T-helper 2 cell treated with Interferon-gamma antibody and Interleukin-4, amounts not matched to agents 100 ng/mL and 5 ng/mL, for 36 hours (primary cell): ENCODE measurements around the gene PHOX2A. TPM values are rescaled to one million over a fixed set of nuclear protein-coding genes. Genes with fewer than 3 reads are reported as not detected.

Experiments
- intact Hi-C: fragments of 100-400 bp; cut with micrococcal nuclease; formaldehyde crosslinking; loops from one replicate; pipeline ENCODE4 v1.15.1; 2023
- total RNA-seq: library from RNA; stranded (reverse); gene quantifications from 2 replicates; pipeline ENCODE4 v1.2.3, GENCODE V29; 2022

The PHOX2A gene
- total RNA-seq, 1 donor from 2014 or later = not detected

GRCh38 chr11:72189455-72190250 is 54.3 kb downstream of the PHOX2A start:
- intact Hi-C loops = no loop called here

Other genes with a start within 250 kb of the PHOX2A start
- gene IL18BP, start 245.3 kb downstream of the PHOX2A start, total RNA-seq = 15.2 and 15.7 TPM in 2 replicates
- gene NUMA1, start 163.6 kb downstream of the PHOX2A start, total RNA-seq = 174 and 178 TPM in 2 replicates
- gene LRRC51, start 163.3 kb downstream of the PHOX2A start, total RNA-seq = 6.4 and 7.5 TPM in 2 replicates
- gene LAMTOR1, start 140.9 kb downstream of the PHOX2A start, total RNA-seq = 81.2 and 84.5 TPM in 2 replicates
- gene TOMT, start 138.3 kb downstream of the PHOX2A start, total RNA-seq = 0.14 TPM in 1 of 2 replicates, not detected in the other
- gene ANAPC15, start 131.5 kb downstream of the PHOX2A start, total RNA-seq = 77.9 and 78.0 TPM in 2 replicates
- not detected in 2 replicates for gene FOLR3, start 108.5 kb downstream of the PHOX2A start, total RNA-seq
- not detected in 2 replicates for gene FOLR1, start 52.0 kb downstream of the PHOX2A start, total RNA-seq
- not detected in 2 replicates for gene FOLR2, start 27.4 kb downstream of the PHOX2A start, total RNA-seq
- 126 TPM in 2 replicates for gene INPPL1, start 19.4 kb downstream of the PHOX2A start, total RNA-seq
- 24.0 and 28.0 TPM in 2 replicates for gene CLPB, start 190.4 kb upstream of the PHOX2A start, total RNA-seq